Thyroid gland (tissue), 4 donors: Measurements from ENCODE around the gene SMAP2. TPM values are rescaled to one million over a fixed set of nuclear protein-coding genes. Genes with fewer than 3 reads are reported as not detected.
A peak's percentile ranks its signal among the peaks of the same experiment; 100 is the strongest.

Experiments
- DNase-seq, 2 donors: peaks; one replicate each; pipeline ENCODE4 v3.0.0-alpha.2; 2019
- H3K27ac ChIP-seq, 3 donors: fragments of 200-600 bp; sonication (generic); 1 replicate in 2 of 3; 2 replicates in 1 of 3; pipeline ENCODE4 v1.5.1; 2016 to 2019; ENCODE audit warnings: mild to moderate bottlenecking in 1 of 3, moderate library complexity in 1 of 3
- H3K27me3 ChIP-seq: fragments of 200-600 bp; sonication (generic); one replicate; pipeline ENCODE4 v1.5.1; 2019
- H3K36me3 ChIP-seq, 2 donors: fragments of 200-600 bp; sonication (generic); one replicate each; pipeline ENCODE4 v1.5.1; 2016 to 2019
- H3K4me1 ChIP-seq, 2 donors: fragments of 200-600 bp; sonication (generic); one replicate each; pipeline ENCODE4 v1.5.1; 2017 to 2019
- H3K4me3 ChIP-seq, 3 donors: fragments of 200-600 bp; sonication (generic); replicated peaks in 1 of 3; 1 replicate in 2 of 3; 2 replicates in 1 of 3; pipeline ENCODE4 v1.5.1; 2016; ENCODE audit warnings: mild to moderate bottlenecking in 1 of 3
- H3K9me3 ChIP-seq: fragments of 200-600 bp; sonication (generic); one replicate; pipeline ENCODE4 v1.5.1; 2017
- CTCF ChIP-seq, 6 experiments: fragments of 200-600 bp in 3 of 6; fragments of 450-650 bp in 3 of 6; sonication (generic) in 3 of 6; IDR thresholded peaks; one replicate each; pipeline ENCODE4 v1.5.1; 2016 to 2019; ENCODE audit warnings: antibody characterized with exemption in 6 of 6, mild to moderate bottlenecking in 2 of 6, inconsistent platforms in 1 of 6, moderate library complexity in 1 of 6
- POLR2A ChIP-seq, 2 donors: fragments of 450-650 bp; IDR thresholded peaks; one replicate each; pipeline ENCODE4 v1.6.1; 2017; ENCODE audit warnings: antibody characterized with exemption in 2 of 2, mild to moderate bottlenecking in 2 of 2, moderate library complexity in 1 of 2
- WGBS, 2 donors: methylation state at CpG; one replicate each; pipeline ENCODE4 v1.1.5; 2017; 5-methylcytosine and 5-hydroxymethylcytosine counted together
- intact Hi-C: fragments of 100-400 bp; cut with DNase I; formaldehyde crosslinking; loops from one replicate; pipeline ENCODE4 v1.15.1; 2023
- total RNA-seq, 4 donors: library from RNA; depleted of rRNA; stranded (reverse); fragments of >200 nt; gene quantifications; one replicate each; pipeline ENCODE4 v1.2.3, GENCODE V29; 2016

SMAP2 gene
- total RNA-seq, 4 donors from 2014 or later = 21.9 to 29.3 (median 26.8) TPM

- no peaks in the 10 kb centered on the region for H3K9me3 ChIP-seq
- intact Hi-C loops = no loop called here
- WGBS, 2 donors = 64 to 72% methylated on average over 4 of the region's 4 CpGs
- H3K27me3 ChIP-seq = no peaks in the 10 kb centered on the region
- peaks cover 7 to 15% of the 10 kb centered on the region in 2 donors for H3K4me1 ChIP-seq
- DNase-seq = no peak
- H3K36me3 ChIP-seq = no peaks in the 10 kb centered on the region
- no peak overlapping the region for H3K4me3 ChIP-seq
- H3K27ac ChIP-seq = no peak overlapping the region
- TF ChIP-seq CTCF (IDR thresholded peaks at IDR 0.05) (no peak), POLR2A (IDR thresholded peaks at IDR 0.05) (no peak)
These were observed 1.7 kb upstream of the SMAP2 start for GRCh38 chr1:40371707-40372258.

GRCh38 chr1:40372658-40373322 is 737 bp upstream of the SMAP2 start:
- Histone ChIP-seq H3K9me3 (no peaks in the 10 kb centered on the region), H3K36me3 (no peaks in the 10 kb centered on the region), H3K4me1 (peaks cover 7 to 15% of the 10 kb centered on the region in 2 donors), H3K4me3 (no peak overlapping the region), H3K27ac (no peak overlapping the region), H3K27me3 (no peaks in the 10 kb centered on the region)
- intact Hi-C loops = no loop called here
- WGBS, 2 donors = 37 to 47% methylated on average over 6 of the region's 6 CpGs
- TF ChIP-seq POLR2A (IDR thresholded peaks at IDR 0.05) (no peak), CTCF (IDR thresholded peaks at IDR 0.05) (no peak)
- no peak for DNase-seq

GRCh38 chr1:40377512-40377911 is 4.0 kb downstream of the SMAP2 start:
- no peak for DNase-seq
- no peaks in the 10 kb centered on the region for H3K36me3 ChIP-seq
- no peaks in the 10 kb centered on the region for H3K27me3 ChIP-seq
- H3K4me3 ChIP-seq = no peak overlapping the region
- TF ChIP-seq POLR2A (IDR thresholded peaks at IDR 0.05) (no peak), CTCF (IDR thresholded peaks at IDR 0.05) (no peak)
- H3K4me1 ChIP-seq = peaks cover 15 to 31% of the 10 kb centered on the region in 2 donors
- H3K9me3 ChIP-seq = no peaks in the 10 kb centered on the region
- 78 to 100% methylated on average over 1 of the region's 1 CpG for WGBS, 2 donors
- no peak overlapping the region for H3K27ac ChIP-seq
- intact Hi-C loops = no loop called here

GRCh38 chr1:40379785-40380452 is 6.4 kb downstream of the SMAP2 start:
- H3K4me3 ChIP-seq = no peak overlapping the region
- peaks cover 33 to 46% of the 10 kb centered on the region in 2 donors for H3K4me1 ChIP-seq
- 28 to 78% methylated on average over 1 of the region's 1 CpG for WGBS, 2 donors
- no peak for DNase-seq
- H3K27ac ChIP-seq = peak overlapping the region in 1 of 3 donors; percentile 24
- H3K27me3 ChIP-seq = no peaks in the 10 kb centered on the region
- TF ChIP-seq POLR2A (IDR thresholded peaks at IDR 0.05) = no peak
- TF ChIP-seq CTCF (IDR thresholded peaks at IDR 0.05) = no peak
- no peaks in the 10 kb centered on the region for H3K36me3 ChIP-seq
- no peaks in the 10 kb centered on the region for H3K9me3 ChIP-seq
- intact Hi-C loops = no loop called here

GRCh38 chr1:40380817-40381216 is 7.3 kb downstream of the SMAP2 start:
- no peaks in the 10 kb centered on the region for H3K36me3 ChIP-seq
- TF ChIP-seq CTCF (IDR thresholded peaks at IDR 0.05) (no peak), POLR2A (IDR thresholded peaks at IDR 0.05) (no peak)
- peak overlapping the region in 1 of 3 donors; percentile 42 for H3K27ac ChIP-seq
- peaks cover 32 to 49% of the 10 kb centered on the region in 2 donors for H3K4me1 ChIP-seq
- H3K9me3 ChIP-seq = no peaks in the 10 kb centered on the region
- WGBS, 2 donors = 91 to 95% methylated on average over 4 of the region's 4 CpGs
- intact Hi-C loops = no loop called here
- no peak for DNase-seq
- no peak overlapping the region for H3K4me3 ChIP-seq
- H3K27me3 ChIP-seq = no peaks in the 10 kb centered on the region
